Upper lobe of right lung (tissue), 1 donor: ENCODE data around the gene ANGPTL8. TPM values are rescaled to one million over a fixed set of nuclear protein-coding genes. Genes with fewer than 3 reads are reported as not detected.

Source experiments
- ATAC-seq: fragments of 200-7000 bp; cut with Tn5 transposase; one replicate; pipeline ENCODE4 v1.9.1; 2020; ENCODE audit warnings: mild to moderate bottlenecking, moderate library complexity
- DNase-seq: peaks from one replicate; pipeline ENCODE4 v3.0.0-alpha.2; 2020
- H3K27ac ChIP-seq: fragments of 200-600 bp; one replicate; pipeline ENCODE4 v1.8.0; 2022
- H3K27me3 ChIP-seq: fragments of 200-600 bp; one replicate; pipeline ENCODE4 v1.8.0; 2022; ENCODE audit warnings: mild to moderate bottlenecking
- H3K36me3 ChIP-seq: fragments of 200-600 bp; one replicate; pipeline ENCODE4 v1.8.0; 2022
- H3K4me1 ChIP-seq: fragments of 200-600 bp; one replicate; pipeline ENCODE4 v1.8.0; 2022
- H3K4me3 ChIP-seq: fragments of 200-600 bp; one replicate; pipeline ENCODE4 v1.8.0; 2022; ENCODE audit warnings: mild to moderate bottlenecking
- H3K9me3 ChIP-seq: fragments of 200-600 bp; one replicate; pipeline ENCODE4 v1.8.0; 2022
- intact Hi-C: fragments of 100-400 bp; cut with DNase I; formaldehyde crosslinking; loops from one replicate; pipeline ENCODE4 v1.11.0; 2022
- total RNA-seq: library from RNA; stranded (reverse); fragmentation: NEBNext Ultra II Directional; extraction: Animal tissue kit (Norgen Biotek cat#: 25700); gene quantifications from one replicate; pipeline ENCODE4 v1.2.1, GENCODE V29; 2021
- TF ChIP-seq, protein P1 (sequence below): fragments of 200-600 bp; IDR thresholded peaks from one replicate; pipeline ENCODE4 v1.8.0; 2022; ENCODE audit warnings: antibody characterized with exemption
- donor health status: DM: no; HTN: yes; CAD: no; lungs with severe emphysema.

Gene ANGPTL8
- total RNA-seq, 1 donor from 2014 or later = not detected

GRCh38 chr19:11265785-11266236 is 26.4 kb downstream of the ANGPTL8 start:
- DNase-seq = no peak
- no peaks in the 10 kb centered on the region for H3K27me3 ChIP-seq
- H3K27ac ChIP-seq = peak overlapping the region; percentile 20
- no peaks in the 10 kb centered on the region for H3K9me3 ChIP-seq
- TF ChIP-seq, protein P1, sequence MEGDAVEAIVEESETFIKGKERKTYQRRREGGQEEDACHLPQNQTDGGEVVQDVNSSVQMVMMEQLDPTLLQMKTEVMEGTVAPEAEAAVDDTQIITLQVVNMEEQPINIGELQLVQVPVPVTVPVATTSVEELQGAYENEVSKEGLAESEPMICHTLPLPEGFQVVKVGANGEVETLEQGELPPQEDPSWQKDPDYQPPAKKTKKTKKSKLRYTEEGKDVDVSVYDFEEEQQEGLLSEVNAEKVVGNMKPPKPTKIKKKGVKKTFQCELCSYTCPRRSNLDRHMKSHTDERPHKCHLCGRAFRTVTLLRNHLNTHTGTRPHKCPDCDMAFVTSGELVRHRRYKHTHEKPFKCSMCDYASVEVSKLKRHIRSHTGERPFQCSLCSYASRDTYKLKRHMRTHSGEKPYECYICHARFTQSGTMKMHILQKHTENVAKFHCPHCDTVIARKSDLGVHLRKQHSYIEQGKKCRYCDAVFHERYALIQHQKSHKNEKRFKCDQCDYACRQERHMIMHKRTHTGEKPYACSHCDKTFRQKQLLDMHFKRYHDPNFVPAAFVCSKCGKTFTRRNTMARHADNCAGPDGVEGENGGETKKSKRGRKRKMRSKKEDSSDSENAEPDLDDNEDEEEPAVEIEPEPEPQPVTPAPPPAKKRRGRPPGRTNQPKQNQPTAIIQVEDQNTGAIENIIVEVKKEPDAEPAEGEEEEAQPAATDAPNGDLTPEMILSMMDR = no peak
- H3K4me1 ChIP-seq = peaks cover 27% of the 10 kb centered on the region
- H3K36me3 ChIP-seq = no peaks in the 10 kb centered on the region
- intact Hi-C loops = no loop called here
- ATAC-seq = peak; percentile 46
- no peak overlapping the region for H3K4me3 ChIP-seq

- Histone ChIP-seq H3K9me3 (no peaks in the 10 kb centered on the region), H3K27ac (peak overlapping the region; percentile 70), H3K27me3 (no peaks in the 10 kb centered on the region), H3K36me3 (no peaks in the 10 kb centered on the region), H3K4me1 (peaks cover 26% of the 10 kb centered on the region), H3K4me3 (no peak overlapping the region)
- intact Hi-C loops = no loop called here
- ATAC-seq (no peak), DNase-seq (no peak)
- TF ChIP-seq, protein P1 = no peak
These were observed 28.1 kb downstream of the ANGPTL8 start for GRCh38 chr19:11267316-11268085.

DNA sequence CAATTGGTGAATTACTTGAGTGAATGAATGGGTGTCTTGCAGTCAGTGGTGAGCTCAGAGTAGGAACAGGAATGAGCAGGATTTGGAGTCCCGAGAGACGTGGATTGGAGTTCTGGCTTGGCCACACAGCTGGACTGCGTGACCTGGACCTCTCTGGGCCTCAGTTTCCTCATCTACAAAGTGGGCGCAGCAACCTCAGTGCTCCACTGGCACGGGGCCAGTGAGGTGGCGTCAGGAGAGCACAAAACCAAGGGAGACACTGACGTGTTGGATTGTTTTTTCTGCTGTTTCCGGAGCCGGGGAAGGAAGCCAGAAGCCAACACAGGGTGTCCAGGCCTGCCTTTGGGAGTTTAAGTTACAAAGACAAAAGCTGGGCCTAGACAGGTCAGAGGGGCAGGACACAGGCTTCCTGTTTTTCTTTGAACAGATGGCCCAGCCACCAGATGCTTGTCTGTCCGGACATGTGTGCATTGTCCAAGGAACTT is 29.4 kb downstream of the ANGPTL8 start:
- intact Hi-C loops = no loop called here
- H3K9me3 ChIP-seq = no peaks in the 10 kb centered on the region
- ATAC-seq = peak; percentile 46
- DNase-seq = no peak
- H3K27ac ChIP-seq = peak overlapping the region; percentile 70
- no peaks in the 10 kb centered on the region for H3K36me3 ChIP-seq
- H3K4me1 ChIP-seq = peaks cover 15% of the 10 kb centered on the region
- no peak overlapping the region for H3K4me3 ChIP-seq
- TF ChIP-seq, protein P1 = no peak
- no peaks in the 10 kb centered on the region for H3K27me3 ChIP-seq

- TF ChIP-seq, protein P1 = no peak
- no peak for DNase-seq
- no peak for ATAC-seq
These were observed 30.0 kb downstream of the ANGPTL8 start for GRCh38 chr19:11269408-11269807.

GRCh38 chr19:11273296-11273695 is 33.9 kb downstream of the ANGPTL8 start:
- H3K36me3 ChIP-seq = no peaks in the 10 kb centered on the region
- DNase-seq (no peak), ATAC-seq (no peak)
- H3K9me3 ChIP-seq = no peaks in the 10 kb centered on the region
- no peak overlapping the region for H3K4me3 ChIP-seq
- H3K27ac ChIP-seq = no peak overlapping the region
- TF ChIP-seq, protein P1 = no peak
- intact Hi-C loops = no loop called here
- H3K4me1 ChIP-seq = peaks cover 7% of the 10 kb centered on the region
- no peaks in the 10 kb centered on the region for H3K27me3 ChIP-seq

More at GRCh38 chr19:11269408-11269807, 30.0 kb downstream of the ANGPTL8 start:
- Histone ChIP-seq H3K4me3 (no peak overlapping the region), H3K36me3 (no peaks in the 10 kb centered on the region), H3K27ac (peak overlapping the region; percentile 70), H3K9me3 (no peaks in the 10 kb centered on the region), H3K4me1 (peaks cover 9% of the 10 kb centered on the region), H3K27me3 (no peaks in the 10 kb centered on the region)
- intact Hi-C loops = no loop called here
